ENCODE measurements around the gene CARD18. TPM values are rescaled to one million over a fixed set of nuclear protein-coding genes. Genes with fewer than 3 reads are reported as not detected.
"Not testable (repeated sequence)": the region's sequence is repeated elsewhere in the genome, so short reads cannot be mapped to it uniquely, and the experiment has no call there.

Gene CARD18
- total RNA-seq, 1 donor from 2014 or later: not detected

DNA sequence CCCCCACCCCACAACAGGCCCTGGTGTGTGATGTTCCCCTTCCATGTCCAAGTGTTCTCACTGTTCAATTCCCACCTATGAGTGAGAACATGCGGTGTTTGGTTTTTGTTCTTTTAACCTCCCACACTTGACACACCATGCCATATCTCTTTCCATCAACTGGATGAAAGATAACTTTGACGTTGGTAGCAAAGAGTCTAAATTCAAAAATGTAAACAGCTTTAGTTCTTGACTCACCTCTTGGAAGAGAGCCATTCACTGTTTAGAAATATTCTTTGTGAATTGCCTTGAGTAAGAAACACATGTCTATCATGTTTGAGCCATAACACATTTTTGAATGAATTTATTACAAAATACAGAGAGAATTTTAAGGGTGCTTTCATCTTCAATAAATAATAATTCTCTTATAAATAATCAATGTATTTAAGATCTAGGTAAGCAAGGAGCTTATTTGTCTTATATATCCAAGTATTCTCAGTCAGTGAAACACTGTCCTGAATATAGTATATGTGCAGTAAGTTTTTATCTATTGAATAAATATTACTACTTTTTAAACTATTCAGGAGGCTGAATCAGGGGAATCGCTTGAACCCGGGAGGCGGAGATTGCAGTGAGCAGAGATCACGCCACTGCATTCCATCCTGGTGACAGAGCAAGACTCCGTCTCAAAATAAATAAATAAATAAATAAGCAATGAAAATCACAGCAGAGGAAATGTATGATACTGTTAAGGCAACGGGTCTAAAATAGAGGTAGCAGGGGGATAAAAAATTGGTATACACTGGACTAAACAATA lies 6.7 kb downstream of the CARD18 start:
- DNase-seq (ENCODE audit: low spot score): no peak

DNA sequence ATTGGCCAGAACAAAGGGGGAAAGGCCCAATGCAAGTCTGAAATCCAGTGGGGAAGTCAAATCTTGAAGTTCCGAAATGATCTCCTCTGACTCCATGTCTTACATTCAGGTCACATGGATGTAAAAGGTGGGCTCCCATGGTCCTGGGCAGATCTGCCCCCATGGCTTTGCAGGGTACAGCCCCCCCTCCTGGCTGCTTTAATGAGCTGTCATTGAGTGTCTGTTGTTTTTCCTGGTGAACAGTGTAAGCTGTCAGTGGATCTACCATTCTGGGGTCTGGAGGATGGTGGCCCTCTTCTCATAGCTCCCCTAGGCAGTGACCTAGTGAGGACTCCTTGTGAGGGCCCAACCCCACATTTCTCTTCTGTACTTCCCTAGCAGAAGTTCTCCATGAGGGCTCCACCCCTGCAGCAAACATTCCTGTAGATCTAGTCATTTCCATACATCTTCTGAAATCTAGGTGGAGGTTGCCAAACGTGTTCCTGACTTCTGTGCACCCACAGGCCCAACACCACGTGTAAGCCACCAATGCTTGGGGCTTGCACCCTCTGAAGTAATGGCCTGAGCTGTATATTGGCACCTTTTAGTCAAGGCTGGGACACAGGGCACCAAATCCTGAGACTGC lies 9.3 kb downstream of the CARD18 start:
- no peak for DNase-seq (ENCODE audit: low spot score)

DNA sequence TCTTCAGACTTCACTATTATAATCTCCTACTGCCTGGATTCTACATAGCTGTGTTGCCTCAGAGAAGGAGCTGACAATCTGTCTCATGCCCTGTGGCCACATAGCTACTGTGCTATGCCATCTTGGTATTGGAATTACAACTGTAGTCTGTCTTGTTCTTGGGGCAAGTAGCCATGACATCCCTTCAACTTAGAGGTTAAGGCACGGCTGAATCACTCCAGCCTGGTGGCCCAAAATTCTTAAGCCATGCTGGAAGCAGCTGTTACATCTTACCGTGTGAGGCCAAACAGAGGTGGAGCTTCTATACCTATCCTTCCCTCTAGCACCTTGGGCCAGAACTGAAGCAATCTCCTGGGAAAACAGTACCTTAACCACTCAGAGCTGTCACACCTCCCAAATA lies 14.8 kb downstream of the CARD18 start:
- no peak for DNase-seq (ENCODE audit: low spot score)

DNA sequence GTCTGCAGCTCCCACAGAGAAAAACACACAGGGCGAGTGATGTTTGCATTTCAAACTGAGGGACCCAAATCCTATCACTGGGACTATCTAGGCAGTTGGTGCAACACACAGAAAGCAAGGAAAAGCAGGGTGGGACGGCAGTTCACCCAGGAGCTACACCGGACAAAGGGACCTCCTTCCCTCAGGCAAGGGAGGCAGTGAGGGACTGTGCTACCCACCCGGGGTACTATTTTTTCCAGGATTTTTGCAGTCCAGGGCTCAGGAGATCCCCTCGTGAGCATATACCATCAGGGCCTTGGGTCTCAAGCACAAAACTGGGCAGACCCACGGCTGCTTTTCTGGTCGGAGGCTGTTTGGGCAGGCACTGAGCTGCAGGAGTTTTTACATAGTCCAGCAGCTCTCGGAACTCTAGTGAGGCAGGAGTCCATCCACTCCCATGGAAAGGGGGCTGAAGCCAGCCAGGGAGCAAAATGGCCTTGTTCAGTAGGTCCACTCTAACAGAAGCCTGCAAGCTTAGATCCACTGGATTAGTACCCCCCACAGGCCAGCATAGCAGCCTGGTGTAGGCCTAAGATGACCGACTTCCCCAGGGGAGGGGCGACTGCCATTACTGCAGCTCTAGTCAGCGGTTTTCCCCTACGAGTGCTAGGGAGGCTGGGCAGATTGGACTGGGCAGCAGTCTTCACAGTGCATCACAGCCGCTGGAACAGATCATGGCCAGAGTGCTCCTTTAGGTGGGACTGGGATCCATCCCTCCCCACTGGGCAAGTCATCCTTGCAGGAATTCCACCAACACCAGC lies 28.2 kb downstream of the CARD18 start:
- no peak for DNase-seq (ENCODE audit: low spot score)

DNA sequence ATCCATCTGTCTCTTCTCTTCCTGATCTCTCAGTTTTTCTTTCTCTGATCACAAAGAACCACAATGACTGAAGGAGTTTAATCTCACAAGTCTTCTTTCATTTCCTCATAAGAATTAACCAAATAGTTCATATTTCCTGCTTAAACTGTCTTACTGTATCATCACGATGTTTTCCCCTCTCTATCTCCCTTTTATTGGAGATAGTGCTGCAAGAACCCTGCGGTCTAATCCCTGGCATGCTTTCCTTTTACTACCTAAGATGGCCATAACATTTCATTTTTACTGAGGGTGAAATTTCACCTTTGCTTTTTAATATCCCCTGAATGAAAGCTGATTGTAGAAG lies 28.9 kb downstream of the CARD18 start:
- DNase-seq (ENCODE audit: low spot score): no peak

DNA sequence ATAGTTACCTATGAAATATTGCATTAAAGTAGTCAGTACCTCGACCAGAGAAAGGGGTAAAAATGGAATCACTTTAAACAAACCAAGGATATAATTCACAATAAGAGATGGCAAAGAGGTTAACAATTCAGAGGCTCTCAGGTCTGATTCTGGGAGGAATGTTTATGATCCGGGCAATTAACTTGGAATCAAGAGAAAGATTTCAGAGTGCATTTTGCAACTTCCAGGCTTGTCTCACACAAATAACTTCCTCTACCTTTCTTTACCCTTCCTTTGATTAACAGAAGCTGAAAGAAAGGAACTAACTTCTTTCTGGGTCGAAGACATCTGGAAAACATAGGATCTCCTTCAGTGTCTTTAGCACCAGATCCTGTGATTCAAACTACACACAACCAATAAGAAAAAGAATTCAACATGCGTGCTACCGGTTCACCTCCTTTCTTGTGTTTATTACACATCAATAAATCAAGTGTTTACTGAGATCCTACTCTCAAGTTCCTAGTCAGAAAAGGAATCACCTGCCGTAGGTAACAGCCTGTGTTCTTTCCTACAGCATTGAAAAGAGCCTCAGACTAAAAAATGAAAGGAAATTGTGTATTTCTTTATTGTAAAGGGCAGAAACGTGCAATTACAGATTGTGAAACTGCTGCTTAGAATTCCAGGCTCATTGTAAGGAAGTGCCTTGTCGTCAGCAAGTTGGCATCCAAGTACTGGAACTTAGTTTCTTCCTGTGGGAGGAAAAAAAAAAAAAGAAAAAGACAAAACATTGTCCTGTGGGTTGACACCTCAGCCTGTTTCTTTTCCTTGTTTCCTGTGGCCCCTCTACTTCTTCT lies 29.5 kb downstream of the CARD18 start:
- DNase-seq (ENCODE audit: low spot score): peak; percentile 20

DNA sequence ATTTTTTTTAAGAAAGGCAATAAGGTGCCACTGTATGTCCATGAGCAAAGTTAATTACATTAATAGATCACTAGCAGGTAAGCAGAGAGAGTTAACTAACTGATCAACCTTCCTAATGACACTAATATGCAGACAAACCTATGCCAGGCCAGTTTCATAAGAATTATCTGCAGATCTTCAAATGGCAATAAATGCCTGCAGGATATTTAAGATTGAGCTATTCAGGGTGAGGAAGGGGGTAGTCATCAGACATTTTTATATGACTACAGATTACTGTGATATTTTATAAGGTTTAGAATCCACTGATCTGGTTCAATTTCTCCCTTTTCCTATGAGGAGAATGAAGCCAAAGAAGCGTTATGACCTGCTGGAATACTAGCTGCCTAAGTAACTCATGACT lies 30.2 kb downstream of the CARD18 start:
- DNase-seq (ENCODE audit: low spot score): no peak

DNA sequence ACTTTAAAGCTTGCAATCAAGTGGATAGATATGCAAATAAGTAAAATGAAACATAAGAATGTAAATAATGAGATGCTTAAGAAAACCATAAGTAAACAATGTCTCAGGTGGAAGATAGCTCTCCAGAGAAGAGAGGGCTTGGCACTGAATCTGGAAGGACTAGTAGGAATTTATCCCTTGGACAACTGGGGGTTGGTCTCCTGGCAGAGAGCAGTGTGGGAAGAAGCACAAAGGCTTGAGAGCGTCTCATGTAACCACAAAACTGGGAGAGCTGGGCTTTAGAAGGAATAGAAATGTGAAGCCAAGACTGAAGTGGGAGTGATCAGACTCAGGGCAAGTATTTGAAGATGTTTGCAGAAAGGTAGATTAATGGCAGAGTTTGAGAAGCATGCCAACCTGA lies 31.3 kb downstream of the CARD18 start:
- no peak for DNase-seq (ENCODE audit: low spot score)

DNA sequence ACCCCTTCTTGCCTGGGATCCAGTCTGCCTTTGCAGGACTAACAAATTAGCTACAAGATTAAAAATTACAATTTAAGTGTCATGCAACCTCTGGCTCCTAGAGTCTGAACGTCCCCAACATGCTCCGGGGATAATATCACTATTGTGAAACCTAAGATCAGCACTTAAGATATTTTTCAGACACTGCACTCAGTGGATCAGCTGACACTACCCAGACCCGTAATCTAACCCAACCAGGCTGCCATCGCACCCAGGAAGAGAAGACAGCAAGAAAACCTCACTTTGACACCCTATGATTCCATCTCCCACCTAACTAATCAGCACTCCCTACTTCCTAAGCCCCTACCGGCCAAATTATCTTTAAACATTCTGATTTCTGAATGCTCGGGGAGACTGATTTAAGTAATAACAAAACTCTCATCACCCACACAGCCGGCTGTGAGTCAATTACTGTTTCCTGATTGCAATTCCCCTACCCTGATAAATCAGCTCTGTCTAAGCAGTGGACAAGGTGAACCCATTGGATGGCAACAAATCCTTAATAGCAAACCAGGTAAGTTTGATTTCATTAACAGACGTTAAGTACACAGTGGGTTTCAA lies 32.2 kb downstream of the CARD18 start:
- DNase-seq (ENCODE audit: low spot score): not testable (repeated sequence)

DNA sequence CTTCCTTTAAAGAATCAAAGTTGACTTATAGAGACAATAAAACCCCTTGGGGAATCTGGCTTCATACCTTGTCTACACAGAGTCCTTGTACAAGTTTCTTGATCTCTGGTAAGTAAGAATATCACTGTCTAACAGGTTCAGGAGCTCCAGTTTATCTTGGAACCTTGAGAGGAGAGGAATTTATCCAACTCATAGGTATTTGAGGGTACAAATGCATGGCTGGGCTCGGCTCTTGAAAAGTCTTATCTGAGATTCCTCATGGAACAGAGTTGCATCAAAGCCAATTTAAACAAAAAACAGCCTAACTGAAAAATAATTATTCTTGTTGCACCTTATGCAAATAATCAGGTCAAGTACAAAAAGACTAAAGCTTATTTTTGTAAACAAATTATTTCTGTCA lies 33.4 kb downstream of the CARD18 start:
- DNase-seq (ENCODE audit: low spot score): no peak

DNA sequence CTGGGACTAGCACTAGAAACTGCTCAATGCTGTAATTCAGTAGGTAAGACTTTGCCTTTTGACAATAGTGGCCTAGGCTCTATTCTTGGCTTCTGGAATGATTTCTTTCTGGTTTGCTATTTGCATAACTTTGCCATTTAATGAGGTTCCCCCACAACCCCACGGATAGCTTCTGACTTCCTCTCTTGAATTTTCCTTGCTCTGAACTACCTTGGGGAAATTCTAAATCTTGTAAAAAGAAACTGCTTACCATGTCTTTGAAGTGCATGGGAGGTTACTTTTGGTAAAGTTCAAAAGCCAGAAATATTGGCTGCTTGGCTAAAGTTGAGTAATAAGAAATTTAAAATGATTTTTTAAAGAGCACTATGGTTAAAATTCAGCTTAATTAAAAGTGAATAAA lies 35.3 kb downstream of the CARD18 start:
- DNase-seq (ENCODE audit: low spot score): no peak

DNA sequence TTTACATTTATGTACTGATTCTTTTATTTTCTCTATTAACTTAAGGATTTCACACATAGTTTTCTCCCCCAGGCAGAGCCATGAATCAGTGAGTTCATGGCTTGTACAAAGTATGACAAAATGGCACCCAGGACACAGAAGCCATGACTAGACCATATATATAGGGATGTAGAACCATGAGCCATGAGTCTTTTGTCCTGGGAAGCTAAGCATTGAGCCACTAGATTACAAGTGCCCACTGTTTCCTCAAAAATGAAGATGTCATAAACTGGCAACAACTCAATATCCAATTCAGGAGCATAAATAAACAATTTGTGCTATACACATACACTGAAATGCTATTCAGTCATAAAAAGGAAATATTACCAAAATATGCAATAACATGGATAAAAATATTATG lies 36.2 kb downstream of the CARD18 start:
- DNase-seq (ENCODE audit: low spot score): no peak

DNA sequence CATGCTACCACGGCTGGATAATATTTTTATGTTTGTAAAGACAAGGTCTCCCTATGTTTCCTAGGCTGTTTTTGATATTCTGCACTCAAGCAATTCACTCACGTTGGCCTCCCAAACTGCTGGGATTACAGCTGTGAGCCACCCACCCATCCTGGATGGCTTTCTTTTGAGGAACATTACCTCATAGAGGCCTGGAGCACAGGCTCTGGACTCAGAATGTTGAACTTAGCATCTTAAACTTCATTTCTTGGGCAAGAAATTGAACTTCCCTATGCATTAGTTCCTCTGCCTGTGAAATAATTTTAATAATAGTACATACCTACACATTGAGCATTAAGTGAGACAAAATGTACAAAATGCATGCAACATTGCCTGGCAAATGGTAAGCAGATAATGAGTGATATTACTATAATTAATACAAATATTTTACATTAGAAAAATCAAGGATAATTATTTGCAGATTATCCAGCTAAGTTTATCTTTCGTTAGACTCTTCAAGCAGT lies 37.4 kb downstream of the CARD18 start:
- DNase-seq (ENCODE audit: low spot score): not testable (repeated sequence)

DNA sequence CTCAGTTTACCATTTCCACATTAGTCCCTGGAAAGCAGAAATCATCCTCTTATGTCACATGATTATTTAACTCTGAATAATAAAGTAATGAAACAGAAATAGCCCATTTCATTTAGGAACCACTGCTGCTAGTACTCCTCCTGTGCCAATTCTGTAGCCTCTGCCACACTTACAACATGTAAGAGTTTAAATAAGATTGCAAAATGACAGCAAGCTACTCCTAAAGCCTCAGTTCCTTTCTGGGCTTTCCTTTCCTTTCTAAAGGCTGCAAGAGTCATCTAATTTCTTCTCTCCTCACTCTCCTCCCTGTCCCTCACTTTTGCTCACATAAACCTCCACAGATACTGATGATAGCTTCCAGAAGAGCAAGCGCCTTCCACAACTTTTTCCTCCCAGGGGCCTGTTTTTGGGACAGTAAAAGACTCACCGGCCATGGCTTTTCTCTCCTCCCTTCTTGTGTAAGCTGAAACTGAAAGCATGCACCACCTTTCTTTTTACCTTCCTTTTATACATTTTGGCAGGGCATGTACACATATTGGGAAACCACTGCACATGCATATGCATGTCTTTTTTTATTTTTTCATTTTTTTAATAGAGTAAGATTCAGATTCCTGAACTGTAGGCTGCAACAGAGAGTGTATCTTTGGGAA lies 38.5 kb downstream of the CARD18 start:
- no peak for DNase-seq (ENCODE audit: low spot score)

DNA sequence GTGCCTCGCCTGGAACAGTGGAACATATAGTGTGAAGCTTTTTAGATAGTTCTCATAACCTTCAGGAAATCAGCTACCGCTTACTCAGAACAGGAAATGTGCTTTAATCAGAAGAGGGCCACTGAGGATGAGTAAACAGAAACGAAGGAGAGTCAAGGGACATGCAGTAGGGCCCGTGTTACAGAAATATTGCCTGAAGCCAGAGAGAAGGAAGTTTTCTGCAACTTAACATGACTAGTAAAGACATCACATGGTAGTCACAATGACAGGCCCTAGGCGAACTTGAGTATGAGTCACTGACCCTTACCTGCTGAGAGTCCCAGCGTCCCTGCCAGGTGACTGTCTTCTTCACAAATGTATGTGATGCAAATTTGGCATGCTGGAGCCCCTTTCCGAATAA lies 39.4 kb downstream of the CARD18 start:
- no peak for DNase-seq (ENCODE audit: low spot score)

DNA sequence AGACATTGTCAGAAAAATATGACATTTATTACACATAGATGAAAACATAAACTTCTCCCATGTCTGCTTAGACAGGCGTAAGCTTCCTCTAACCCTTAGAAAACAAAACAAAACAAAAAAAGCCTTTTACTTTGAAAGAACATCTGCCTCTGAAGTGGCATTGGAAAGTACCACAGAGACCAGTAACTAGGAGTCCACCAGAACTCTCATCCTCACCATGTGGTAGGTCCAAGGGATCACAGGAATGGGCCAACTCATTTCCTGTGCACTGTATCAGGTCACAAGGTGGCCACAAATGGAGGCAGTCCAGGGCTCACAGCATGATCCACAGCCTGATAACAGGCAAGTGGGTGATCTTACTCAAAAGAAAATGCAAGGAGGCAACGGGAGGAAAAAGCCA lies 40.0 kb downstream of the CARD18 start:
- not testable (repeated sequence) for DNase-seq (ENCODE audit: low spot score)

DNA sequence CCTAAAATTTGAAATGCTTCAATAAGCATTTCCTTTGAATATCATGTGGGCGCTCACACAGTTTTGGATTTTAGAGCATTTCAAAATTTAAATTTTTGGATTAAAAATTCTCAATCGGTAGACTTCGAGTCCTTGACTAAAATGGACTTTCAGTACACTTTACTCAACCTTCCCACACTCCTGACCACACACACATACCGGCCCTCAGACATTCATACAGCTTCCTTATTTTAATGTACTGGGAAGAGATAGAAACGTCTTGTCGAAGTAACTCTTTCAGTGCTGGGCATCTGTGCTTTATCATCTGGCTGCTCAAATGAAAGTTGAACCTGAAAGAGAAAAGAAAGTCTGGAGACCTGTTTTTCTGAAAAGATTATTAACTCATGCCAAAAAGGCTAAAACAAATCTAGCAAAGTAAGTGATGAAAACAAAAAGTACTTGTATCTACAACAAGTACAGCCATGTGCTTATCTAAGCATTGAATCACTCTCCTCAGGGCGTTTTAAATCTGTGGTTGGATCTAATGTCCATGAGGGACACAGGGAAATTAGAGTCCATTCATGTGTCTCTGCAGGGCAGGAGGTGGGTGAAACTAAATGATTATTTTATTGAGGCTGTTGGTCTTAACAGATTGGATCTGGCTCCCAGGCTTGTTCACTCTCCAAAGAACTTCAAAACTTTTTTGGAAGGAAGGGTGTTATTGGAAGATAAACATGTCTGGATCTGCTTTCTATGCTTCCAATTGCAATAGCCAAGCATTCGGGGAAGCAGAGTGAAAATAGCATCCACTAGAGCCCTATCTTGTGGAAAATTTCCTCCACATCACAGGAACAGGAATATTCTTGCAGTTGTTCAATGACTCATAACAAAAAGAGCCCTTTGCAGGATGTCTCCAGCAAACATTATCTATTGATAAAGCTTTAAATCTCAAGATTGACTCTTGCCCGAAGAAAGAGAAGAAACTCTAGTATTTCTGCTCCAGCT lies 47.0 kb downstream of the CARD18 start:
- peak; percentile 50 for DNase-seq (ENCODE audit: low spot score)

All from umbilical cord (tissue), 2 donors.